IMR-90 (cell line): ENCODE measurements around the gene HS6ST2. TPM values are rescaled to one million over a fixed set of nuclear protein-coding genes. Genes with fewer than 3 reads are reported as not detected.
"Not testable (repeated sequence)": the region's sequence is repeated elsewhere in the genome, so short reads cannot be mapped to it uniquely, and the experiment has no call there.

ENCODE experiments used
- ATAC-seq: fragments of 200-7000 bp; cut with Tn5 transposase; 2 replicates; pipeline ENCODE4 v1.9.1; 2020; ENCODE audit warnings: low read depth, mild to moderate bottlenecking, moderate library complexity
- BruUV-seq: library from RNA; stranded (reverse); fragments of 400-500 nt; replicated peaks from 2 replicates; lab custom pipeline; 2021; lab: Mats Ljungman, UMichigan
- CTCF ChIA-PET: fragments of 300-600 bp; formaldehyde crosslinking; extraction: SDS; loops from one replicate; lab custom pipeline; 2021; ENCODE audit warnings: antibody characterized with exemption; lab: Yijun Ruan, JAX
- POLR2A ChIA-PET: fragments of 300-600 bp; sonication (Branson Sonifier 250); formaldehyde crosslinking; loops from one replicate; lab custom pipeline; 2022; ENCODE audit warnings: antibody characterized with exemption; ENCODE audit not compliant: unreplicated experiment; lab: Charles Lee
- DNase-seq: peaks from one replicate; pipeline ENCODE4 v3.0.0; 2013
- H2AFZ ChIP-seq: replicated peaks from 2 replicates; pipeline ENCODE3; 2013; ENCODE audit warnings: low read length, mild to moderate bottlenecking; ENCODE audit not compliant: poor library complexity
- H2AK5ac ChIP-seq: 2 replicates; pipeline ENCODE4 v1.6.1; 2013; ENCODE audit warnings: low read depth, low read length, inconsistent platforms
- H2AK9ac ChIP-seq: replicated peaks from 2 replicates; pipeline ENCODE3; 2013; ENCODE audit warnings: mild to moderate bottlenecking, low read depth, low read length, moderate library complexity; ENCODE audit not compliant: poor library complexity
- H2BK120ac ChIP-seq: 2 replicates; pipeline ENCODE4 v1.6.1; 2013; ENCODE audit warnings: low read depth, low read length, inconsistent platforms
- H2BK15ac ChIP-seq: 3 replicates; pipeline ENCODE4 v1.6.1; 2013; ENCODE audit warnings: low read depth, low read length, inconsistent platforms
- H2BK20ac ChIP-seq: 2 replicates; pipeline ENCODE4 v1.6.1; 2013; ENCODE audit warnings: low read depth, mild to moderate bottlenecking, inconsistent platforms, low read length, moderate library complexity
- H2BK5ac ChIP-seq: 2 replicates; pipeline ENCODE4 v1.6.1; 2013; ENCODE audit warnings: mild to moderate bottlenecking, low read depth, low read length, inconsistent platforms; ENCODE audit not compliant: poor library complexity, severe bottlenecking
- H3K14ac ChIP-seq: replicated peaks from 2 replicates; pipeline ENCODE4 v1.6.1; 2013; ENCODE audit warnings: low read depth, low read length, inconsistent platforms
- H3K18ac ChIP-seq: 2 replicates; pipeline ENCODE4 v1.6.1; 2013; ENCODE audit warnings: low read depth, low read length, control low read depth
- H3K23ac ChIP-seq: 2 replicates; pipeline ENCODE4 v1.6.1; 2013; ENCODE audit warnings: low read depth, low read length, inconsistent platforms
- H3K27ac ChIP-seq: 2 replicates; pipeline ENCODE4 v1.5.1; 2013; ENCODE audit warnings: mild to moderate bottlenecking, control low read depth, low read length; ENCODE audit not compliant: insufficient read depth
- H3K27me3 ChIP-seq: 2 replicates; pipeline ENCODE4 v1.6.1; 2013; ENCODE audit warnings: low read length; ENCODE audit not compliant: control insufficient read depth, insufficient read depth
- H3K36me3 ChIP-seq: 2 replicates; pipeline ENCODE4 v1.6.1; 2013; ENCODE audit warnings: low read length, mixed read lengths; ENCODE audit not compliant: control insufficient read depth, insufficient read depth
- H3K4ac ChIP-seq: 2 replicates; pipeline ENCODE4 v1.6.1; 2013; ENCODE audit warnings: low read depth, low read length, inconsistent platforms
- H3K4me1 ChIP-seq: 2 replicates; pipeline ENCODE4 v1.6.1; 2013; ENCODE audit warnings: low read length, mixed read lengths; ENCODE audit not compliant: control insufficient read depth, insufficient read depth
- H3K4me2 ChIP-seq: 2 replicates; pipeline ENCODE4 v1.6.1; 2013; ENCODE audit warnings: low read depth, mild to moderate bottlenecking, control low read depth, low read length, moderate library complexity
- H3K4me3 ChIP-seq: 2 replicates; pipeline ENCODE4 v1.5.1; 2013; ENCODE audit warnings: low read depth, mild to moderate bottlenecking, control low read depth, low read length, moderate library complexity; ENCODE audit not compliant: insufficient read depth
- H3K56ac ChIP-seq: 2 replicates; pipeline ENCODE4 v1.6.1; 2013; ENCODE audit warnings: low read length, inconsistent platforms; ENCODE audit not compliant: insufficient read depth; ENCODE audit errors: extremely low read depth
- H3K79me1 ChIP-seq, 2 experiments: 2 replicates each; pipeline ENCODE4 v1.6.1; 2013; ENCODE audit warnings: low read length in 2 of 2, inconsistent platforms in 1 of 2, low read depth in 1 of 2
- H3K9ac ChIP-seq: 2 replicates; pipeline ENCODE4 v1.6.1; 2013; ENCODE audit warnings: low read depth, low read length, control low read depth
- H3K9me1 ChIP-seq: 2 replicates; pipeline ENCODE4 v1.6.1; 2013; ENCODE audit warnings: low read length, inconsistent platforms; ENCODE audit not compliant: insufficient read depth
- H3K9me3 ChIP-seq: 2 replicates; pipeline ENCODE4 v1.6.1; 2013; ENCODE audit warnings: low read length; ENCODE audit not compliant: control insufficient read depth, insufficient read depth
- H4K20me1 ChIP-seq: 2 replicates; pipeline ENCODE4 v1.6.1; 2013; ENCODE audit warnings: low read length, inconsistent platforms; ENCODE audit not compliant: insufficient read depth
- H4K5ac ChIP-seq: 2 replicates; pipeline ENCODE4 v1.6.1; 2013; ENCODE audit warnings: mild to moderate bottlenecking, low read depth, low read length, control low read depth
- H4K8ac ChIP-seq, 2 experiments: 2 replicates each; pipeline ENCODE4 v1.6.1; 2013; ENCODE audit warnings: low read depth in 2 of 2, low read length in 2 of 2, control low read depth in 1 of 2, inconsistent platforms in 1 of 2
- H4K91ac ChIP-seq: 2 replicates; pipeline ENCODE4 v1.6.1; 2013; ENCODE audit warnings: low read depth, low read length, inconsistent platforms; ENCODE audit not compliant: insufficient read depth
- WGBS, 2 experiments: methylation state at CpG; one replicate each; pipeline versions ENCODE4 v1.1.5 to v1.1.7; 2013; ENCODE audit warnings: missing lambda C conversion rate in 2 of 2; ENCODE audit not compliant: insufficient read length in 1 of 2; ENCODE audit errors: extremely low coverage in 2 of 2; 5-methylcytosine and 5-hydroxymethylcytosine counted together
- dilution Hi-C: fragments of 300-500 bp; cut with HindIII; formaldehyde crosslinking; loops from one replicate; pipeline ENCODE4 v1.14.3; 2018; ENCODE audit warnings: low sequenced_read_pairs; ENCODE audit not compliant: unreplicated experiment
- in situ Hi-C: fragments of 300-500 bp; cut with MboI; formaldehyde crosslinking; loops from 3 replicates; pipeline ENCODE4 v1.14.3; 2019; ENCODE audit warnings: low sequenced_read_pairs, inconsistent platforms, mixed read lengths
- intact Hi-C: fragments of 100-400 bp; cut with micrococcal nuclease; formaldehyde crosslinking; loops from 2 replicates; pipeline ENCODE4 v1.10.0; 2022
- polyA plus RNA-seq, 3 experiments: library from polyadenylated mRNA; depleted of rRNA; stranded (reverse); fragments of >200 nt; gene quantifications; 2 replicates each; pipeline ENCODE4 v1.2.3, GENCODE V29; 2012; ENCODE audit warnings: low replicate concordance in 1 of 3
- total RNA-seq: library from RNA; depleted of rRNA; stranded (reverse); fragments of >200 nt; gene quantifications from 2 replicates; pipeline ENCODE4 v1.2.3, GENCODE V29; 2012

Gene HS6ST2
- total and polyA plus RNA-seq, 2 of the 4 experiments (the other 2 are of a cell fraction) = not detected

- H3K4me1 ChIP-seq, BruUV-seq, dilution Hi-C loops, H2BK5ac ChIP-seq, CTCF ChIA-PET, H3K18ac ChIP-seq, H2AFZ ChIP-seq, H3K9me1 ChIP-seq, H3K9me3 ChIP-seq, H4K91ac ChIP-seq, H3K4me3 ChIP-seq, H3K4me2 ChIP-seq, in situ Hi-C loops, H2AK5ac ChIP-seq, H3K23ac ChIP-seq, H3K36me3 ChIP-seq, H3K27me3 ChIP-seq, ATAC-seq, H3K9ac ChIP-seq, H3K79me1 ChIP-seq, intact Hi-C loops, H2BK20ac ChIP-seq, H3K56ac ChIP-seq, H3K14ac ChIP-seq, H4K5ac ChIP-seq, POLR2A ChIA-PET, H4K20me1 ChIP-seq, H3K27ac ChIP-seq, H4K8ac ChIP-seq, H2BK120ac ChIP-seq, H2BK15ac ChIP-seq, DNase-seq, H2AK9ac ChIP-seq, H3K4ac ChIP-seq: not testable (repeated sequence)
- WGBS, 2 experiments = no CpG with 5 or more reads among the region's 4 CpGs
Observed at GRCh38 chrX:132945055-132945599, 13.3 kb downstream of the HS6ST2 start.
